Lower leg skin (tissue), 3 donors: ENCODE results near the gene ASH1L.

Experiments used
- POLR2A ChIP-seq, 2 donors: fragments of 450-650 bp; IDR thresholded peaks; one replicate each; pipeline ENCODE4 v1.6.1; 2016 to 2017; ENCODE audit warnings: antibody characterized with exemption in 2 of 2, mild to moderate bottlenecking in 1 of 2, moderate library complexity in 1 of 2
- TF ChIP-seq, protein P1 (sequence below), 3 donors: fragments of 450-650 bp; IDR thresholded peaks; one replicate each; pipeline ENCODE4 v1.5.1; 2016; ENCODE audit warnings: antibody characterized with exemption in 3 of 3, mild to moderate bottlenecking in 3 of 3, moderate library complexity in 2 of 3

- TF ChIP-seq, protein P1, sequence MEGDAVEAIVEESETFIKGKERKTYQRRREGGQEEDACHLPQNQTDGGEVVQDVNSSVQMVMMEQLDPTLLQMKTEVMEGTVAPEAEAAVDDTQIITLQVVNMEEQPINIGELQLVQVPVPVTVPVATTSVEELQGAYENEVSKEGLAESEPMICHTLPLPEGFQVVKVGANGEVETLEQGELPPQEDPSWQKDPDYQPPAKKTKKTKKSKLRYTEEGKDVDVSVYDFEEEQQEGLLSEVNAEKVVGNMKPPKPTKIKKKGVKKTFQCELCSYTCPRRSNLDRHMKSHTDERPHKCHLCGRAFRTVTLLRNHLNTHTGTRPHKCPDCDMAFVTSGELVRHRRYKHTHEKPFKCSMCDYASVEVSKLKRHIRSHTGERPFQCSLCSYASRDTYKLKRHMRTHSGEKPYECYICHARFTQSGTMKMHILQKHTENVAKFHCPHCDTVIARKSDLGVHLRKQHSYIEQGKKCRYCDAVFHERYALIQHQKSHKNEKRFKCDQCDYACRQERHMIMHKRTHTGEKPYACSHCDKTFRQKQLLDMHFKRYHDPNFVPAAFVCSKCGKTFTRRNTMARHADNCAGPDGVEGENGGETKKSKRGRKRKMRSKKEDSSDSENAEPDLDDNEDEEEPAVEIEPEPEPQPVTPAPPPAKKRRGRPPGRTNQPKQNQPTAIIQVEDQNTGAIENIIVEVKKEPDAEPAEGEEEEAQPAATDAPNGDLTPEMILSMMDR (IDR thresholded peaks at IDR 0.05), result no peak
- TF ChIP-seq POLR2A (IDR thresholded peaks at IDR 0.05), result no peak
Observed at GRCh38 chr1:155540000-155540874, 22.4 kb downstream of the ASH1L start.
